WTC11 (cell line): ENCODE measurements around the gene TMCC1. TPM values are rescaled to one million over a fixed set of nuclear protein-coding genes. Genes with fewer than 3 reads are reported as not detected.

Experiments used
- CREM ChIP-seq: sonication (generic); formaldehyde crosslinking; IDR thresholded peaks from 2 replicates; pipeline ENCODE4 v1.8.1; 2022; ENCODE audit warnings: mild to moderate bottlenecking, missing genetic modification reagents, moderate library complexity
- GTF2I ChIP-seq: fragments of 250-450 bp; sonication (Bioruptor Pico); conservative IDR thresholded peaks from 2 replicates; pipeline ENCODE4 v1.4.0; 2021; ENCODE audit warnings: mild to moderate bottlenecking
- HMGA2 ChIP-seq: fragments of 250-450 bp; sonication (Bioruptor Pico); IDR thresholded peaks from 2 replicates; pipeline ENCODE4 v1.4.0; 2021; ENCODE audit warnings: mild to moderate bottlenecking, moderate library complexity
- IRF2 ChIP-seq: sonication (generic); formaldehyde crosslinking; IDR thresholded peaks from 2 replicates; pipeline ENCODE4 v1.8.0; 2022; ENCODE audit warnings: low read depth, missing genetic modification reagents, borderline replicate concordance
- MYBL2 ChIP-seq: sonication (generic); formaldehyde crosslinking; IDR thresholded peaks from 2 replicates; pipeline ENCODE4 v1.8.1; 2023; ENCODE audit warnings: mild to moderate bottlenecking, moderate library complexity, missing genetic modification reagents
- NR2C2 ChIP-seq: sonication (generic); formaldehyde crosslinking; IDR thresholded peaks from 2 replicates; pipeline ENCODE4 v1.8.0; 2022; ENCODE audit warnings: mild to moderate bottlenecking, missing genetic modification reagents
- OVOL2 ChIP-seq: fragments of 250-450 bp; sonication (Bioruptor Pico); IDR thresholded peaks from 2 replicates; pipeline ENCODE4 v1.9.0; 2021; ENCODE audit warnings: mild to moderate bottlenecking, borderline replicate concordance
- PRRX2 ChIP-seq: fragments of 250-450 bp; sonication (Bioruptor Pico); IDR thresholded peaks from 2 replicates; pipeline ENCODE4 v1.8.0; 2021; ENCODE audit warnings: mild to moderate bottlenecking
- RORB ChIP-seq: fragments of 250-450 bp; sonication (Bioruptor Pico); IDR thresholded peaks from 2 replicates; pipeline ENCODE4 v1.9.0; 2021; ENCODE audit warnings: mild to moderate bottlenecking
- SMAD4 ChIP-seq: sonication (generic); formaldehyde crosslinking; IDR thresholded peaks from 2 replicates; pipeline ENCODE4 v1.8.0; 2022; ENCODE audit warnings: mild to moderate bottlenecking, missing genetic modification reagents
- TCF7 ChIP-seq: sonication (generic); formaldehyde crosslinking; IDR thresholded peaks from 2 replicates; pipeline ENCODE4 v1.8.0; 2022; ENCODE audit warnings: mild to moderate bottlenecking, low read depth, missing genetic modification reagents, moderate library complexity
- TEAD1 ChIP-seq: sonication (generic); formaldehyde crosslinking; IDR thresholded peaks from 2 replicates; pipeline ENCODE4 v1.8.0; 2022; ENCODE audit warnings: mild to moderate bottlenecking, missing genetic modification reagents
- TP53 ChIP-seq: sonication (generic); formaldehyde crosslinking; IDR thresholded peaks from 2 replicates; pipeline ENCODE4 v1.8.1; 2023; ENCODE audit warnings: mild to moderate bottlenecking, missing genetic modification reagents
- ZBTB21 ChIP-seq: sonication (generic); formaldehyde crosslinking; IDR thresholded peaks from 2 replicates; pipeline ENCODE4 v1.8.1; 2023; ENCODE audit warnings: mild to moderate bottlenecking, missing genetic modification reagents, borderline replicate concordance
- ZNF121 ChIP-seq: sonication (generic); formaldehyde crosslinking; IDR thresholded peaks from 2 replicates; pipeline ENCODE4 v1.8.0; 2023; ENCODE audit warnings: missing genetic modification reagents
- ZNF263 ChIP-seq: sonication (generic); formaldehyde crosslinking; IDR thresholded peaks from 2 replicates; pipeline ENCODE4 v1.8.1; 2022; ENCODE audit warnings: low read depth, mild to moderate bottlenecking, moderate library complexity, missing genetic modification reagents
- ZNF317 ChIP-seq: sonication (generic); formaldehyde crosslinking; IDR thresholded peaks from 2 replicates; pipeline ENCODE4 v1.8.1; 2023; ENCODE audit warnings: low read depth, mild to moderate bottlenecking, moderate library complexity, missing genetic modification reagents, borderline replicate concordance
- ZNF416 ChIP-seq: fragments of 250-450 bp; sonication (Bioruptor Pico); IDR thresholded peaks from 2 replicates; pipeline ENCODE4 v1.9.0; 2021; ENCODE audit warnings: mild to moderate bottlenecking, inconsistent platforms
- ZNF423 ChIP-seq: fragments of 250-450 bp; sonication (Bioruptor Pico); IDR thresholded peaks from 2 replicates; pipeline ENCODE4 v2.1.2; 2022; ENCODE audit warnings: mild to moderate bottlenecking, moderate library complexity
- ZNF671 ChIP-seq: fragments of 250-450 bp; sonication (Bioruptor Pico); IDR thresholded peaks from 2 replicates; pipeline ENCODE4 v1.8.0; 2021; ENCODE audit warnings: mild to moderate bottlenecking
- total RNA-seq: library from RNA; stranded (reverse); gene quantifications from 3 replicates; pipeline ENCODE4 v1.2.3, GENCODE V29; 2021
- TF ChIP-seq, protein P1 (sequence below): sonication (generic); formaldehyde crosslinking; IDR thresholded peaks from 2 replicates; pipeline ENCODE4 v1.8.1; 2023; ENCODE audit warnings: mild to moderate bottlenecking, missing genetic modification reagents, moderate library complexity
- TF ChIP-seq, protein P2 (sequence below): sonication (generic); formaldehyde crosslinking; IDR thresholded peaks from 2 replicates; pipeline ENCODE4 v1.8.0; 2022; ENCODE audit warnings: mild to moderate bottlenecking, missing genetic modification reagents
- TF ChIP-seq, protein P3 (sequence below): sonication (generic); formaldehyde crosslinking; IDR thresholded peaks from 2 replicates; pipeline ENCODE4 v1.8.0; 2022; ENCODE audit warnings: missing genetic modification reagents
- TF ChIP-seq, protein P4 (sequence below): sonication (generic); formaldehyde crosslinking; IDR thresholded peaks from 2 replicates; pipeline ENCODE4 v1.8.0; 2023; ENCODE audit warnings: mild to moderate bottlenecking, missing genetic modification reagents
- TF ChIP-seq, protein P5 (sequence below): fragments of 250-450 bp; sonication (Bioruptor Pico); IDR thresholded peaks from 2 replicates; pipeline ENCODE4 v2.1.2; 2022; ENCODE audit warnings: mild to moderate bottlenecking, moderate library complexity
- TF ChIP-seq, protein P6 (sequence below): sonication (generic); formaldehyde crosslinking; IDR thresholded peaks from 2 replicates; pipeline ENCODE4 v1.8.0; 2022; ENCODE audit warnings: mild to moderate bottlenecking, missing genetic modification reagents
- TF ChIP-seq, protein P7 (sequence below): sonication (generic); formaldehyde crosslinking; IDR thresholded peaks from 2 replicates; pipeline ENCODE4 v1.8.0; 2022; ENCODE audit warnings: mild to moderate bottlenecking, missing genetic modification reagents

The TMCC1 gene
- total RNA-seq, 1 experiment from 2014 or later, result 29.3 TPM

DNA sequence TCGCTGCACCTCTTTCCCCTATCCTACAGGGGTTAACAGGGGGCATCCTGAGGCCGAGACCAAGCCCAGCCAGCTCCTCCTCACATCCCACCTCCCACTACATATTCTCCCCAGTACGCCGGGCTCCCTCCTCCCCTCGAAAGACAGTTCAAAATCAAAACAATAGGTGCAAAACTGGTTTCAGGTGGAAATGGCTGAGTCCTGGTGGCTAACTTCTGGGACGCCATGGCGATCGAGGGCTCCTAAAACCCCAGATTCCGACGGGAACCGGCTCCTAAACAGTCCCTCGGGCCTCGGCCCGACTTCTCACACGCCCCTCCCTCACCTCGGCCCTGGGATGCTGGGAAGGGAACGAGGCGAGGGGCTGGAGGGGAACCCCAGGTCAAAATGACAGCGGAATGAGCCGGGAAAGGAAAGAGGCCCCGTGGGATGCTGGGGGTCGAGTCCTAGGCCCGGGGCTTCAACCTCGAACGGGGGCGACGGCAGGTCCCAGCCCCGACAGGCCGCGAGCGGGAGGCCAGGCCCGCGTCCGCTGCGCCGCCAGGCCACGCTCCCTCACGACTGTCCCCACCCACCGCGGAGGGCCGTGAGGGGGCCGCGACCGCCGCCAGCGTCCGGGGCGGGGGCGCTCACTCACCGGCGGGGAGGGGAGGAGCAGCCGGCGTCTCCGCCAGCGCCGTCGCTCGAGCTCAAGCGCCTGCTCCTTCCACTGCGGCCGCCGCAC is 492 bp downstream of the TMCC1 start (continued):
- TF ChIP-seq SMAD4 (no peak), RORB (CRISPR knock-in tag) (no peak), ZNF416 (CRISPR knock-in tag) (no peak), ZNF263 (CRISPR knock-in tag) (no peak), ZNF423 (CRISPR knock-in tag) (no peak), ZBTB21 (no peak), PRRX2 (no peak), TCF7 (no peak), ZNF121 (CRISPR knock-in tag) (no peak), ZNF671 (CRISPR knock-in tag) (no peak), OVOL2 (CRISPR knock-in tag) (no peak), MYBL2 (CRISPR knock-in tag) (no peak), NR2C2 (no peak), TP53 (peak; percentile 51; the same call in 1 of the 2 replicates), HMGA2 (no peak), IRF2 (CRISPR knock-in tag) (no peak), ZNF317 (CRISPR knock-in tag) (no peak), GTF2I (no peak), TEAD1 (CRISPR knock-in tag) (no peak), CREM (CRISPR knock-in tag) (0 out of 2 replicates have a peak, but pooled peaks have one; percentile 38)
- TF ChIP-seq, protein P1, sequence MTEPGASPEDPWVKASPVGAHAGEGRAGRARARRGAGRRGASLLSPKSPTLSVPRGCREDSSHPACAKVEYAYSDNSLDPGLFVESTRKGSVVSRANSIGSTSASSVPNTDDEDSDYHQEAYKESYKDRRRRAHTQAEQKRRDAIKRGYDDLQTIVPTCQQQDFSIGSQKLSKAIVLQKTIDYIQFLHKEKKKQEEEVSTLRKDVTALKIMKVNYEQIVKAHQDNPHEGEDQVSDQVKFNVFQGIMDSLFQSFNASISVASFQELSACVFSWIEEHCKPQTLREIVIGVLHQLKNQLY (CRISPR knock-in tag), result 0 out of 2 replicates have a peak, but pooled peaks have one; percentile 27
- TF ChIP-seq, protein P2, sequence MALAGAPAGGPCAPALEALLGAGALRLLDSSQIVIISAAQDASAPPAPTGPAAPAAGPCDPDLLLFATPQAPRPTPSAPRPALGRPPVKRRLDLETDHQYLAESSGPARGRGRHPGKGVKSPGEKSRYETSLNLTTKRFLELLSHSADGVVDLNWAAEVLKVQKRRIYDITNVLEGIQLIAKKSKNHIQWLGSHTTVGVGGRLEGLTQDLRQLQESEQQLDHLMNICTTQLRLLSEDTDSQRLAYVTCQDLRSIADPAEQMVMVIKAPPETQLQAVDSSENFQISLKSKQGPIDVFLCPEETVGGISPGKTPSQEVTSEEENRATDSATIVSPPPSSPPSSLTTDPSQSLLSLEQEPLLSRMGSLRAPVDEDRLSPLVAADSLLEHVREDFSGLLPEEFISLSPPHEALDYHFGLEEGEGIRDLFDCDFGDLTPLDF (CRISPR knock-in tag), result no peak
- TF ChIP-seq, protein P3, sequence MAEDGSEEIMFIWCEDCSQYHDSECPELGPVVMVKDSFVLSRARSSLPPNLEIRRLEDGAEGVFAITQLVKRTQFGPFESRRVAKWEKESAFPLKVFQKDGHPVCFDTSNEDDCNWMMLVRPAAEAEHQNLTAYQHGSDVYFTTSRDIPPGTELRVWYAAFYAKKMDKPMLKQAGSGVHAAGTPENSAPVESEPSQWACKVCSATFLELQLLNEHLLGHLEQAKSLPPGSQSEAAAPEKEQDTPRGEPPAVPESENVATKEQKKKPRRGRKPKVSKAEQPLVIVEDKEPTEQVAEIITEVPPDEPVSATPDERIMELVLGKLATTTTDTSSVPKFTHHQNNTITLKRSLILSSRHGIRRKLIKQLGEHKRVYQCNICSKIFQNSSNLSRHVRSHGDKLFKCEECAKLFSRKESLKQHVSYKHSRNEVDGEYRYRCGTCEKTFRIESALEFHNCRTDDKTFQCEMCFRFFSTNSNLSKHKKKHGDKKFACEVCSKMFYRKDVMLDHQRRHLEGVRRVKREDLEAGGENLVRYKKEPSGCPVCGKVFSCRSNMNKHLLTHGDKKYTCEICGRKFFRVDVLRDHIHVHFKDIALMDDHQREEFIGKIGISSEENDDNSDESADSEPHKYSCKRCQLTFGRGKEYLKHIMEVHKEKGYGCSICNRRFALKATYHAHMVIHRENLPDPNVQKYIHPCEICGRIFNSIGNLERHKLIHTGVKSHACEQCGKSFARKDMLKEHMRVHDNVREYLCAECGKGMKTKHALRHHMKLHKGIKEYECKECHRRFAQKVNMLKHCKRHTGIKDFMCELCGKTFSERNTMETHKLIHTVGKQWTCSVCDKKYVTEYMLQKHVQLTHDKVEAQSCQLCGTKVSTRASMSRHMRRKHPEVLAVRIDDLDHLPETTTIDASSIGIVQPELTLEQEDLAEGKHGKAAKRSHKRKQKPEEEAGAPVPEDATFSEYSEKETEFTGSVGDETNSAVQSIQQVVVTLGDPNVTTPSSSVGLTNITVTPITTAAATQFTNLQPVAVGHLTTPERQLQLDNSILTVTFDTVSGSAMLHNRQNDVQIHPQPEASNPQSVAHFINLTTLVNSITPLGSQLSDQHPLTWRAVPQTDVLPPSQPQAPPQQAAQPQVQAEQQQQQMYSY, result no peak
- TF ChIP-seq, protein P4, sequence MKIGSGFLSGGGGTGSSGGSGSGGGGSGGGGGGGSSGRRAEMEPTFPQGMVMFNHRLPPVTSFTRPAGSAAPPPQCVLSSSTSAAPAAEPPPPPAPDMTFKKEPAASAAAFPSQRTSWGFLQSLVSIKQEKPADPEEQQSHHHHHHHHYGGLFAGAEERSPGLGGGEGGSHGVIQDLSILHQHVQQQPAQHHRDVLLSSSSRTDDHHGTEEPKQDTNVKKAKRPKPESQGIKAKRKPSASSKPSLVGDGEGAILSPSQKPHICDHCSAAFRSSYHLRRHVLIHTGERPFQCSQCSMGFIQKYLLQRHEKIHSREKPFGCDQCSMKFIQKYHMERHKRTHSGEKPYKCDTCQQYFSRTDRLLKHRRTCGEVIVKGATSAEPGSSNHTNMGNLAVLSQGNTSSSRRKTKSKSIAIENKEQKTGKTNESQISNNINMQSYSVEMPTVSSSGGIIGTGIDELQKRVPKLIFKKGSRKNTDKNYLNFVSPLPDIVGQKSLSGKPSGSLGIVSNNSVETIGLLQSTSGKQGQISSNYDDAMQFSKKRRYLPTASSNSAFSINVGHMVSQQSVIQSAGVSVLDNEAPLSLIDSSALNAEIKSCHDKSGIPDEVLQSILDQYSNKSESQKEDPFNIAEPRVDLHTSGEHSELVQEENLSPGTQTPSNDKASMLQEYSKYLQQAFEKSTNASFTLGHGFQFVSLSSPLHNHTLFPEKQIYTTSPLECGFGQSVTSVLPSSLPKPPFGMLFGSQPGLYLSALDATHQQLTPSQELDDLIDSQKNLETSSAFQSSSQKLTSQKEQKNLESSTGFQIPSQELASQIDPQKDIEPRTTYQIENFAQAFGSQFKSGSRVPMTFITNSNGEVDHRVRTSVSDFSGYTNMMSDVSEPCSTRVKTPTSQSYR (CRISPR knock-in tag), result peak; percentile 18; the same call in 1 of the 2 replicates
- TF ChIP-seq, protein P5, sequence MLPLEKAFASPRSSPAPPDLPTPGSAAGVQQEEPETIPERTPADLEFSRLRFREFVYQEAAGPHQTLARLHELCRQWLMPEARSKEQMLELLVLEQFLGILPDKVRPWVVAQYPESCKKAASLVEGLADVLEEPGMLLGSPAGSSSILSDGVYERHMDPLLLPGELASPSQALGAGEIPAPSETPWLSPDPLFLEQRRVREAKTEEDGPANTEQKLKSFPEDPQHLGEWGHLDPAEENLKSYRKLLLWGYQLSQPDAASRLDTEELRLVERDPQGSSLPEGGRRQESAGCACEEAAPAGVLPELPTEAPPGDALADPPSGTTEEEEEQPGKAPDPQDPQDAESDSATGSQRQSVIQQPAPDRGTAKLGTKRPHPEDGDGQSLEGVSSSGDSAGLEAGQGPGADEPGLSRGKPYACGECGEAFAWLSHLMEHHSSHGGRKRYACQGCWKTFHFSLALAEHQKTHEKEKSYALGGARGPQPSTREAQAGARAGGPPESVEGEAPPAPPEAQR (CRISPR knock-in tag), result no peak
- TF ChIP-seq, protein P6, sequence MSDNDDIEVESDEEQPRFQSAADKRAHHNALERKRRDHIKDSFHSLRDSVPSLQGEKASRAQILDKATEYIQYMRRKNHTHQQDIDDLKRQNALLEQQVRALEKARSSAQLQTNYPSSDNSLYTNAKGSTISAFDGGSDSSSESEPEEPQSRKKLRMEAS (CRISPR knock-in tag), result no peak
- TF ChIP-seq, protein P7, sequence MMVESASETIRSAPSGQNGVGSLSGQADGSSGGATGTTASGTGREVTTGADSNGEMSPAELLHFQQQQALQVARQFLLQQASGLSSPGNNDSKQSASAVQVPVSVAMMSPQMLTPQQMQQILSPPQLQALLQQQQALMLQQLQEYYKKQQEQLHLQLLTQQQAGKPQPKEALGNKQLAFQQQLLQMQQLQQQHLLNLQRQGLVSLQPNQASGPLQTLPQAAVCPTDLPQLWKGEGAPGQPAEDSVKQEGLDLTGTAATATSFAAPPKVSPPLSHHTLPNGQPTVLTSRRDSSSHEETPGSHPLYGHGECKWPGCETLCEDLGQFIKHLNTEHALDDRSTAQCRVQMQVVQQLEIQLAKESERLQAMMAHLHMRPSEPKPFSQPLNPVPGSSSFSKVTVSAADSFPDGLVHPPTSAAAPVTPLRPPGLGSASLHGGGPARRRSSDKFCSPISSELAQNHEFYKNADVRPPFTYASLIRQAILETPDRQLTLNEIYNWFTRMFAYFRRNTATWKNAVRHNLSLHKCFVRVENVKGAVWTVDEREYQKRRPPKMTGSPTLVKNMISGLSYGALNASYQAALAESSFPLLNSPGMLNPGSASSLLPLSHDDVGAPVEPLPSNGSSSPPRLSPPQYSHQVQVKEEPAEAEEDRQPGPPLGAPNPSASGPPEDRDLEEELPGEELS (CRISPR knock-in tag), result peak; percentile 87
